ENCODE measurements around the gene AHDC1. TPM values are rescaled to one million over a fixed set of nuclear protein-coding genes. Genes with fewer than 3 reads are reported as not detected.
A peak's percentile ranks its signal among the peaks of the same experiment; 100 is the strongest.

AHDC1 gene
- total and polyA plus RNA-seq, 2 of the 13 experiments (the other 11 are each of a cell fraction or from before 2014, with no cell fraction given): 1.0 to 2.7 TPM

GRCh38 chr1:27504588-27505419, 99.1 kb downstream of the AHDC1 start (continued):
- TF ChIP-seq SMAD1 (CRISPR knock-in tag; IDR thresholded peaks at IDR 0.05; ENCODE audit: borderline replicate concordance, low read depth) (no peak), YEATS2 (CRISPR knock-in tag; IDR thresholded peaks at IDR 0.05; ENCODE audit: borderline replicate concordance) (no peak), PTBP1 (IDR thresholded peaks at IDR 0.05; ENCODE audit: low read depth, low read length, poor library complexity, severe bottlenecking) (peak; percentile 80), ZNF615 (CRISPR knock-in tag; IDR thresholded peaks at IDR 0.05; ENCODE audit: borderline replicate concordance) (no peak), RFXAP (CRISPR knock-in tag; IDR thresholded peaks at IDR 0.05; ENCODE audit: borderline replicate concordance) (no peak), ELF1 (CRISPR knock-in tag; IDR thresholded peaks at IDR 0.05) (peak; percentile 68), SIN3A (IDR thresholded peaks at IDR 0.05; ENCODE audit: borderline replicate concordance, low read depth, low read length) (no peak), NFRKB (IDR thresholded peaks at IDR 0.05) (no peak), SOX5 (CRISPR knock-in tag; IDR thresholded peaks at IDR 0.05; ENCODE audit: borderline replicate concordance) (peak; percentile 67; the same call in 1 of the 2 replicates), NCOA2 (CRISPR knock-in tag; IDR thresholded peaks at IDR 0.05) (peak; percentile 89), ZNF143 (CRISPR knock-in tag; IDR thresholded peaks at IDR 0.05) (no peak), SRSF4 (IDR thresholded peaks at IDR 0.05; ENCODE audit: low read depth, low read length, poor library complexity, severe bottlenecking) (no peak), ZNF646 (CRISPR knock-in tag; IDR thresholded peaks at IDR 0.05) (0 out of 2 replicates have a peak, but pooled peaks have one; percentile 26), CREM (IDR thresholded peaks at IDR 0.05) (peak; percentile 37), CREM (CRISPR knock-in tag; IDR thresholded peaks at IDR 0.05) (no peak)
- TF ChIP-seq, protein P1, sequence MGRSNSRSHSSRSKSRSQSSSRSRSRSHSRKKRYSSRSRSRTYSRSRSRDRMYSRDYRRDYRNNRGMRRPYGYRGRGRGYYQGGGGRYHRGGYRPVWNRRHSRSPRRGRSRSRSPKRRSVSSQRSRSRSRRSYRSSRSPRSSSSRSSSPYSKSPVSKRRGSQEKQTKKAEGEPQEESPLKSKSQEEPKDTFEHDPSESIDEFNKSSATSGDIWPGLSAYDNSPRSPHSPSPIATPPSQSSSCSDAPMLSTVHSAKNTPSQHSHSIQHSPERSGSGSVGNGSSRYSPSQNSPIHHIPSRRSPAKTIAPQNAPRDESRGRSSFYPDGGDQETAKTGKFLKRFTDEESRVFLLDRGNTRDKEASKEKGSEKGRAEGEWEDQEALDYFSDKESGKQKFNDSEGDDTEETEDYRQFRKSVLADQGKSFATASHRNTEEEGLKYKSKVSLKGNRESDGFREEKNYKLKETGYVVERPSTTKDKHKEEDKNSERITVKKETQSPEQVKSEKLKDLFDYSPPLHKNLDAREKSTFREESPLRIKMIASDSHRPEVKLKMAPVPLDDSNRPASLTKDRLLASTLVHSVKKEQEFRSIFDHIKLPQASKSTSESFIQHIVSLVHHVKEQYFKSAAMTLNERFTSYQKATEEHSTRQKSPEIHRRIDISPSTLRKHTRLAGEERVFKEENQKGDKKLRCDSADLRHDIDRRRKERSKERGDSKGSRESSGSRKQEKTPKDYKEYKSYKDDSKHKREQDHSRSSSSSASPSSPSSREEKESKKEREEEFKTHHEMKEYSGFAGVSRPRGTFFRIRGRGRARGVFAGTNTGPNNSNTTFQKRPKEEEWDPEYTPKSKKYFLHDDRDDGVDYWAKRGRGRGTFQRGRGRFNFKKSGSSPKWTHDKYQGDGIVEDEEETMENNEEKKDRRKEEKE (IDR thresholded peaks at IDR 0.05): no peak

Data from HepG2 (cell line).